H1 (cell line): Measurements from ENCODE around the gene SLC43A2. TPM values are rescaled to one million over a fixed set of nuclear protein-coding genes. Genes with fewer than 3 reads are reported as not detected.

Experiments
- CTCF ChIA-PET: fragments of 300-600 bp; sonication (Branson Sonifier 250); formaldehyde crosslinking; loops from one replicate; lab custom pipeline; 2021; ENCODE audit not compliant: partially characterized antibody; lab: Charles Lee
- POLR2A ChIA-PET: fragments of 300-600 bp; sonication (Branson Sonifier 250); formaldehyde crosslinking; loops from one replicate; lab custom pipeline; 2021; ENCODE audit warnings: inconsistent platforms; ENCODE audit not compliant: partially characterized antibody; lab: Charles Lee
- DNase-seq, 2 experiments: peaks; one replicate each; pipeline versions ENCODE4 v3.0.0 to v3.0.0-alpha.2; 2010 to 2022; ENCODE audit warnings: low spot score in 2 of 2, low read depth in 1 of 2, mixed read lengths in 1 of 2
- FAIRE-seq: peaks from 2 replicates; lab custom pipeline; 2011; peaks lifted over from hg19 to GRCh38; lab: Jason Lieb, UNC
- H2AFZ ChIP-seq: 2 replicates; pipeline ENCODE4 v1.8.1; 2012; ENCODE audit warnings: low read length, inconsistent platforms
- H2AK5ac ChIP-seq: 2 replicates; pipeline ENCODE4 v1.6.1; 2013; ENCODE audit warnings: low read depth, low read length
- H2BK120ac ChIP-seq: replicated peaks from 2 replicates; pipeline ENCODE3; 2013; ENCODE audit warnings: low read depth, low read length, inconsistent platforms
- H2BK12ac ChIP-seq: 2 replicates; pipeline ENCODE4 v1.6.1; 2013; ENCODE audit warnings: low read depth, low read length
- H2BK15ac ChIP-seq: 2 replicates; pipeline ENCODE4 v1.6.1; 2013; ENCODE audit warnings: low read length
- H2BK20ac ChIP-seq: 2 replicates; pipeline ENCODE4 v1.6.1; 2013; ENCODE audit warnings: low read length
- H2BK5ac ChIP-seq: 2 replicates; pipeline ENCODE4 v1.6.1; 2013; ENCODE audit warnings: low read depth, low read length
- H3K14ac ChIP-seq: 2 replicates; pipeline ENCODE4 v1.6.1; 2013; ENCODE audit warnings: inconsistent platforms; ENCODE audit not compliant: insufficient read length
- H3K18ac ChIP-seq: 2 replicates; pipeline ENCODE4 v1.6.1; 2013; ENCODE audit warnings: low read length; ENCODE audit errors: extremely low read depth
- H3K23ac ChIP-seq: 2 replicates; pipeline ENCODE4 v1.6.1; 2013; ENCODE audit warnings: inconsistent platforms; ENCODE audit not compliant: insufficient read length
- H3K23me2 ChIP-seq: 2 replicates; pipeline ENCODE4 v1.6.1; 2013; ENCODE audit warnings: low read depth, low read length
- H3K27ac ChIP-seq: 2 replicates; pipeline ENCODE4 v1.6.1; 2011; ENCODE audit warnings: low read depth, low read length, inconsistent platforms
- H3K27me3 ChIP-seq, 4 experiments: replicated peaks in 1 of 4; 1 replicate in 1 of 4; 2 replicates in 3 of 4; pipeline versions ENCODE4 v1.6.1 to v1.8.1; 2011 to 2013; ENCODE audit warnings: low read length in 3 of 4, mild to moderate bottlenecking in 3 of 4, inconsistent platforms in 2 of 4, mixed read lengths in 2 of 4, moderate library complexity in 1 of 4; ENCODE audit not compliant: control insufficient read depth in 3 of 4, insufficient read depth in 3 of 4; ENCODE audit errors: extremely low read depth in 1 of 4
- H3K36me3 ChIP-seq, 4 experiments: 2 replicates each; pipeline versions ENCODE4 v1.6.1 to v1.8.1; 2011 to 2013; ENCODE audit warnings: mild to moderate bottlenecking in 4 of 4, low read length in 3 of 4, moderate library complexity in 2 of 4, control low read depth in 1 of 4, inconsistent platforms in 1 of 4; ENCODE audit not compliant: insufficient read depth in 4 of 4, control insufficient read depth in 2 of 4
- H3K4ac ChIP-seq: replicated peaks from 2 replicates; pipeline ENCODE3; 2013; ENCODE audit warnings: low read length, low read depth, mixed read lengths, inconsistent platforms; ENCODE audit not compliant: insufficient read length
- H3K4me1 ChIP-seq, 4 experiments: replicated peaks in 1 of 4; 1 replicate in 1 of 4; 2 replicates in 3 of 4; pipeline versions ENCODE4 v1.6.1 to v1.8.1; 2011 to 2013; ENCODE audit warnings: low read length in 3 of 4, inconsistent platforms in 2 of 4, mixed read lengths in 1 of 4; ENCODE audit not compliant: insufficient read depth in 4 of 4, control insufficient read depth in 3 of 4
- H3K4me2 ChIP-seq, 2 experiments: 2 replicates each; pipeline versions ENCODE4 v1.6.1 to v1.8.1; 2011 to 2013; ENCODE audit warnings: low read depth in 2 of 2, low read length in 2 of 2, control low read depth in 1 of 2, inconsistent platforms in 1 of 2, mild to moderate bottlenecking in 1 of 2; ENCODE audit not compliant: insufficient read depth in 1 of 2
- H3K4me3 ChIP-seq, 4 experiments: fragments of 200-600, 300-600 bp in 1 of 4; sonication (generic), shearing (Covaris generic), sonication (Bioruptor Twin) in 1 of 4; 2 replicates each; pipeline versions ENCODE4 v1.5.1 to v1.8.1; 2011 to 2016; ENCODE audit warnings: low read length in 4 of 4, low read depth in 3 of 4, control low read depth in 2 of 4, inconsistent platforms in 2 of 4, mild to moderate bottlenecking in 2 of 4, mixed read lengths in 1 of 4, moderate library complexity in 1 of 4; ENCODE audit not compliant: insufficient read depth in 2 of 4; ENCODE audit errors: extremely low read depth in 1 of 4
- H3K56ac ChIP-seq: replicated peaks from 2 replicates; pipeline ENCODE3; 2013; ENCODE audit warnings: low read depth, mild to moderate bottlenecking, mixed read lengths, low read length, inconsistent platforms; ENCODE audit not compliant: insufficient read length
- H3K79me1 ChIP-seq: 2 replicates; pipeline ENCODE4 v1.6.1; 2013; ENCODE audit warnings: low read depth, low read length, control low read depth
- H3K79me2 ChIP-seq, 2 experiments: 2 replicates each; pipeline versions ENCODE4 v1.6.1 to v1.8.1; 2012 to 2013; ENCODE audit warnings: low read length in 2 of 2, mild to moderate bottlenecking in 2 of 2, inconsistent platforms in 1 of 2; ENCODE audit not compliant: insufficient read depth in 2 of 2, control insufficient read depth in 1 of 2
- H3K9ac ChIP-seq, 4 experiments: replicated peaks in 1 of 4; 1 replicate in 1 of 4; 2 replicates in 3 of 4; pipeline versions ENCODE4 v1.6.1 to v1.8.1; 2011 to 2013; ENCODE audit warnings: low read depth in 3 of 4, low read length in 3 of 4, control low read depth in 2 of 4, mild to moderate bottlenecking in 2 of 4, moderate library complexity in 2 of 4, inconsistent platforms in 1 of 4; ENCODE audit errors: extremely low read depth in 1 of 4
- H3K9me3 ChIP-seq, 2 experiments: 2 replicates each; pipeline versions ENCODE4 v1.6.1 to v1.8.1; 2012 to 2013; ENCODE audit warnings: mild to moderate bottlenecking in 2 of 2, moderate library complexity in 2 of 2, control low read depth in 1 of 2, inconsistent platforms in 1 of 2, low read depth in 1 of 2, low read length in 1 of 2, mixed read lengths in 1 of 2; ENCODE audit not compliant: insufficient read depth in 2 of 2
- H4K20me1 ChIP-seq, 2 experiments: replicated peaks in 1 of 2; 2 replicates each; pipeline versions ENCODE3 to v1.8.1; 2011 to 2013; ENCODE audit warnings: inconsistent platforms in 2 of 2, low read length in 2 of 2, mild to moderate bottlenecking in 1 of 2; ENCODE audit not compliant: insufficient read depth in 2 of 2, control insufficient read depth in 1 of 2
- H4K5ac ChIP-seq: 2 replicates; pipeline ENCODE4 v1.6.1; 2013; ENCODE audit warnings: low read length, low read depth, mixed read lengths, inconsistent platforms; ENCODE audit not compliant: insufficient read length
- H4K8ac ChIP-seq: 2 replicates; pipeline ENCODE4 v1.8.0; 2013; ENCODE audit warnings: mild to moderate bottlenecking, moderate library complexity, low read length, inconsistent platforms; ENCODE audit not compliant: insufficient read depth; ENCODE audit errors: extremely low read depth
- H4K91ac ChIP-seq: replicated peaks from 2 replicates; pipeline ENCODE3; 2013; ENCODE audit warnings: low read length, mixed read lengths, inconsistent platforms; ENCODE audit not compliant: insufficient read length
- BCL11A ChIP-seq, 2 experiments: IDR thresholded peaks; one replicate each; pipeline ENCODE4 v1.6.1; 2011; ENCODE audit warnings: low read depth in 2 of 2, low read length in 2 of 2, mild to moderate bottlenecking in 2 of 2
- CHD1 ChIP-seq: IDR thresholded peaks from 2 replicates; pipeline ENCODE4 v1.6.1; 2012; ENCODE audit warnings: low read depth, low read length, improper control_type of control experiment
- CTBP2 ChIP-seq: IDR thresholded peaks from 2 replicates; pipeline ENCODE4 v1.7.0; 2011; ENCODE audit warnings: borderline replicate concordance, mild to moderate bottlenecking, moderate library complexity, mixed read lengths, low read length; ENCODE audit not compliant: insufficient read depth, insufficient read length
- KDM5A ChIP-seq: fragments of 200-600 bp; IDR thresholded peaks from 2 replicates; pipeline ENCODE4 v1.7.1; 2012; ENCODE audit warnings: mild to moderate bottlenecking, low read length, inconsistent platforms, mixed read lengths
- SAP30 ChIP-seq: fragments of 300-600 bp; sonication (generic); IDR thresholded peaks from 2 replicates; pipeline ENCODE4 v1.7.1; 2012; ENCODE audit warnings: low read length, moderate library complexity, mild to moderate bottlenecking, inconsistent platforms; ENCODE audit not compliant: insufficient read depth, insufficient replicate concordance
- SIRT6 ChIP-seq: IDR thresholded peaks from one replicate; pipeline ENCODE4 v1.7.1; 2012; ENCODE audit warnings: low read length, inconsistent platforms
- SP2 ChIP-seq: IDR thresholded peaks from 2 replicates; pipeline ENCODE4 v1.6.1; 2012; ENCODE audit warnings: mild to moderate bottlenecking, low read length, inconsistent platforms
- ZNF274 ChIP-seq: IDR thresholded peaks from 2 replicates; pipeline ENCODE4 v1.7.0; 2012; ENCODE audit warnings: low read length, borderline replicate concordance; ENCODE audit errors: extremely low read depth
- WGBS, 2 experiments: shearing (Covaris generic) in 1 of 2; methylation state at CpG; one replicate each; pipeline versions ENCODE4 v1.1.6 to v1.1.7; 2013 to 2015; ENCODE audit warnings: low lambda C conversion rate in 2 of 2, mixed read lengths in 2 of 2, inconsistent platforms in 1 of 2, low coverage in 1 of 2, missing lambda C conversion rate in 1 of 2; ENCODE audit not compliant: insufficient replicate concordance in 2 of 2, insufficient coverage in 1 of 2, insufficient read length in 1 of 2; ENCODE audit errors: extremely low coverage in 1 of 2, missing lambda C conversion rate in 1 of 2; 5-methylcytosine and 5-hydroxymethylcytosine counted together
- polyA plus RNA-seq, 7 experiments: library from polyadenylated mRNA; depleted of rRNA in 3 of 7; stranded (reverse) in 5 of 7; unstranded in 2 of 7; fragments of >200 nt in 5 of 7; fragments of 200-250 nt in 2 of 7; gene quantifications; 1 replicate in 5 of 7; 2 replicates in 1 of 7; 4 replicates in 1 of 7; pipeline versions ENCODE4 v1.2.1 to v1.2.3, GENCODE V29; 2011 to 2013; ENCODE audit warnings: missing spikeins in 2 of 7, mixed read lengths in 2 of 7
- total RNA-seq: library from RNA; stranded (reverse); fragmentation: NEBNext Ultra II Directional; extraction: Animal tissue kit (Norgen Biotek cat#: 25700); gene quantifications from 2 replicates; pipeline ENCODE4 v1.2.1, GENCODE V29; 2021

Gene SLC43A2
- total and polyA plus RNA-seq, 2 of the 8 experiments (the other 6 are each of a cell fraction or from before 2014, with no cell fraction given), result 6.6 to 10.5 TPM

DNA sequence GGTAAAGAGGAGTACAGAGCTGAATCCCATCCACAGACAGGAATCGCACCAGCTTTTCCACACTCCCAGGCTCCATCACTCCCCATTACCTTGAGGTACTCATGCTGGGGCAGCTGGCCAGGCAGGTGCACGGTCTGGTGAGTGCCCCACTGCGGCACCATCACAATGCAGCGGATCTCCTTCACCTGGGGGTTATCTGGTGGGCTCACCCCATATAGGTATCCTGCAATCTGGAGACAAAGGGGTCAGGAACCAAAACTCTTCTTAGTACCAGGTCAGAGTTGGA is 22.9 kb upstream of the SLC43A2 start:
- POLR2A ChIA-PET, result interaction anchor here (4.8 to 6.5 kb wide), 2 partner anchors 12 to 20 kb away, joined by 44 to 65 read pairs; no protein-coding TSS in a partner anchor
- H4K20me1 ChIP-seq, result peaks cover 15 to 24% of the 10 kb centered on the region in 2 experiments
- no peak overlapping the region for H2BK120ac ChIP-seq
- no peaks in the 10 kb centered on the region for H3K79me2 ChIP-seq
- H3K9ac ChIP-seq, result no peak overlapping the region
- no peak overlapping the region for H2AK5ac ChIP-seq
- H4K8ac ChIP-seq, result no peak overlapping the region; the same call in 1 of the 2 replicates
- no peak overlapping the region for H3K4me2 ChIP-seq
- no peak for DNase-seq
- H2AFZ ChIP-seq, result no peak overlapping the region
- H2BK15ac ChIP-seq, result no peak overlapping the region
- TF ChIP-seq KDM5A, result no peak
- no peak for TF ChIP-seq CTBP2
- no peak for TF ChIP-seq SP2
- TF ChIP-seq BCL11A (IDR thresholded peaks at IDR 0.05; ENCODE audit: low read depth in 2 of 2, low read length in 2 of 2), result no peak
- TF ChIP-seq SAP30, result no peak
- no peak for TF ChIP-seq SIRT6
- no peak for TF ChIP-seq CHD1
- TF ChIP-seq ZNF274, result no peak
- H4K91ac ChIP-seq, result no peak overlapping the region
- H3K27me3 ChIP-seq, result peaks cover 0 to 6% (median 2%) of the 10 kb centered on the region in 4 experiments; a peak in 3 of 7 replicates
- peaks cover 42 to 60% (median 53%) of the 10 kb centered on the region in 4 experiments for H3K36me3 ChIP-seq
- no peak overlapping the region for H3K14ac ChIP-seq
- peaks cover 7% of the 10 kb centered on the region; the same call in 1 of the 2 replicates for H3K23me2 ChIP-seq
- no peak overlapping the region for H3K18ac ChIP-seq
- H3K4ac ChIP-seq, result no peak overlapping the region
- WGBS, 2 experiments, result 89% methylated on average over 4 of the region's 4 CpGs; no CpG with 5 or more reads in 1 of the 2 experiments
- no peak overlapping the region for H2BK12ac ChIP-seq
- H4K5ac ChIP-seq, result no peak overlapping the region
- no peak overlapping the region for H3K23ac ChIP-seq
- H2BK20ac ChIP-seq, result no peak overlapping the region
- no peak overlapping the region for H3K4me3 ChIP-seq
- no peaks in the 10 kb centered on the region; the same call in 1 of the 2 replicates for H3K79me1 ChIP-seq
- H2BK5ac ChIP-seq, result no peak overlapping the region
- H3K56ac ChIP-seq, result no peak overlapping the region
- peaks cover 0 to 15% (median 11%) of the 10 kb centered on the region in 4 experiments; a peak in 5 of 7 replicates for H3K4me1 ChIP-seq
- no peak overlapping the region for H3K27ac ChIP-seq
- FAIRE-seq, result no peak
- CTCF ChIA-PET, result interaction anchor here (0.7 to 2.9 kb wide), 6 partner anchors 11 to 300 kb away, joined by 3 to 18 read pairs (median 4); no protein-coding TSS in a partner anchor
- no peaks in the 10 kb centered on the region for H3K9me3 ChIP-seq
